HG03558 (cell line): ENCODE results near the gene SZRD1.

Experiments used
- ATAC-seq: cut with Tn5 transposase; IDR thresholded peaks from one replicate; pipeline ENCODE4 v1.9.1; 2021; ENCODE audit warnings: moderate number of reproducible peaks; ENCODE audit not compliant: unreplicated experiment; ENCODE audit errors: extremely low read depth

The SZRD1 gene

GRCh38 chr1:16434501-16434900 is 67.5 kb downstream of the SZRD1 start:
- ATAC-seq = no peak

GRCh38 chr1:16436946-16437474 is 70.0 kb downstream of the SZRD1 start, which contains the start of gene SPATA21:
Gene SPATA21, minus strand, starts transcription at chr1:16437424. Its CDS starts 6,053 bp downstream, at chr1:16431371.
- no peak for ATAC-seq

GRCh38 chr1:16438516-16438915 is 71.5 kb downstream of the SZRD1 start:
- no peak for ATAC-seq

GRCh38 chr1:16438924-16439323 is 71.9 kb downstream of the SZRD1 start:
- ATAC-seq = no peak

- no peak for ATAC-seq
Measured at GRCh38 chr1:16440131-16440469, 73.1 kb downstream of the SZRD1 start.

- ATAC-seq = no peak
Measured at GRCh38 chr1:16440470-16441281, 73.6 kb downstream of the SZRD1 start, which contains the start of gene NECAP2. Gene NECAP2, plus strand, starts transcription at chr1:16440724. Its CDS starts 38 bp downstream, at chr1:16440762.

GRCh38 chr1:16441282-16441665 is 74.2 kb downstream of the SZRD1 start:
- no peak for ATAC-seq

GRCh38 chr1:16442265-16442664 is 75.2 kb downstream of the SZRD1 start:
- ATAC-seq = no peak

- ATAC-seq = no peak
Measured at GRCh38 chr1:16442941-16443340, 75.9 kb downstream of the SZRD1 start.

- ATAC-seq = no peak
Measured at GRCh38 chr1:16443975-16444770, 77.1 kb downstream of the SZRD1 start.

- ATAC-seq = no peak
Measured at GRCh38 chr1:16445052-16445451, 78.0 kb downstream of the SZRD1 start.

GRCh38 chr1:16446116-16446515 is 79.1 kb downstream of the SZRD1 start:
- ATAC-seq = no peak

- no peak for ATAC-seq
Measured at GRCh38 chr1:16447641-16448040, 80.6 kb downstream of the SZRD1 start.
